Stomach (tissue), 4 donors: ENCODE measurements around the gene AFMID.

ENCODE experiments used
- POLR2A ChIP-seq, 4 donors: fragments of 450-650 bp; IDR thresholded peaks; one replicate each; pipeline ENCODE4 v1.6.1; 2016; ENCODE audit warnings: antibody characterized with exemption in 4 of 4, control low read depth in 2 of 4, mild to moderate bottlenecking in 1 of 4, moderate library complexity in 1 of 4
- TF ChIP-seq, protein P1 (sequence below), 7 experiments: fragments of 450-650 bp in 4 of 7; fragments of 200-600 bp in 3 of 7; sonication (generic) in 3 of 7; IDR thresholded peaks; one replicate each; pipeline ENCODE4 v1.5.1; 2016 to 2019; ENCODE audit warnings: antibody characterized with exemption in 7 of 7, control low read depth in 2 of 7, mild to moderate bottlenecking in 1 of 7

DNA sequence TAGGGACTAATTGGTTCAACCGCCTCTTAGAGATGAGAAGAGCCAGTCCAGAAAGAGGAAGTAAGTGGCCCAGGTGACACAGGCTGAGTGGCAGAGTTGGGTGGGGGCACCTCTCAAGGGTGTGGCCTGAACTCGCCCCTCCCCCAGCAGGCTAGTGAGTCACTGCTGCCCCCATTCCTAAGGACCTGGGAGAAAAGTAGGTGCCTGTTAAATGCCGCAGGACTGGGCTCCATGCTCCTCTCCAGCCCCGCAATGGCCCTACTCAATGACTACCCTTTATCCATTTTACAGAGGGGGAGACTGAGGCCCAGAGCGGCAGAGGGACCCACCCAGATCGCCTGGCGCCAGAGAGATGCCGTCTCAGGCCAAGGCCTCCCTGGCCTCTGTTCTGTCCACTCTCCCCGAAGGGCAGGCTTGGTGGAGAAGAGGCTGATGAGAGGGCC is 52.3 kb downstream of the AFMID start:
- TF ChIP-seq, protein P1, sequence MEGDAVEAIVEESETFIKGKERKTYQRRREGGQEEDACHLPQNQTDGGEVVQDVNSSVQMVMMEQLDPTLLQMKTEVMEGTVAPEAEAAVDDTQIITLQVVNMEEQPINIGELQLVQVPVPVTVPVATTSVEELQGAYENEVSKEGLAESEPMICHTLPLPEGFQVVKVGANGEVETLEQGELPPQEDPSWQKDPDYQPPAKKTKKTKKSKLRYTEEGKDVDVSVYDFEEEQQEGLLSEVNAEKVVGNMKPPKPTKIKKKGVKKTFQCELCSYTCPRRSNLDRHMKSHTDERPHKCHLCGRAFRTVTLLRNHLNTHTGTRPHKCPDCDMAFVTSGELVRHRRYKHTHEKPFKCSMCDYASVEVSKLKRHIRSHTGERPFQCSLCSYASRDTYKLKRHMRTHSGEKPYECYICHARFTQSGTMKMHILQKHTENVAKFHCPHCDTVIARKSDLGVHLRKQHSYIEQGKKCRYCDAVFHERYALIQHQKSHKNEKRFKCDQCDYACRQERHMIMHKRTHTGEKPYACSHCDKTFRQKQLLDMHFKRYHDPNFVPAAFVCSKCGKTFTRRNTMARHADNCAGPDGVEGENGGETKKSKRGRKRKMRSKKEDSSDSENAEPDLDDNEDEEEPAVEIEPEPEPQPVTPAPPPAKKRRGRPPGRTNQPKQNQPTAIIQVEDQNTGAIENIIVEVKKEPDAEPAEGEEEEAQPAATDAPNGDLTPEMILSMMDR (IDR thresholded peaks at IDR 0.05): no peak
- TF ChIP-seq POLR2A (IDR thresholded peaks at IDR 0.05): no peak
